PC-3 (cell line): ENCODE measurements around the gene PPP1R7. TPM values are rescaled to one million over a fixed set of nuclear protein-coding genes. Genes with fewer than 3 reads are reported as not detected.

Source experiments
- ATAC-seq: fragments of 200-7000 bp; cut with Tn5 transposase; 2 replicates; pipeline ENCODE4 v1.9.1; 2020; ENCODE audit warnings: mild to moderate bottlenecking, moderate library complexity
- BruUV-seq: library from RNA; stranded (reverse); fragments of 400-500 nt; replicated peaks from 2 replicates; lab custom pipeline; 2021; lab: Mats Ljungman, UMichigan
- CTCF ChIA-PET: fragments of 300-600 bp; sonication (Branson Sonifier 250); formaldehyde crosslinking; loops from one replicate; lab custom pipeline; 2022; ENCODE audit warnings: antibody characterized with exemption; lab: Charles Lee
- POLR2A ChIA-PET: fragments of 300-600 bp; sonication (Branson Sonifier 250); formaldehyde crosslinking; loops from one replicate; lab custom pipeline; 2022; ENCODE audit warnings: antibody characterized with exemption; ENCODE audit not compliant: unreplicated experiment; lab: Charles Lee
- DNase-seq: peaks from one replicate; pipeline ENCODE4 v3.0.0-alpha.2; 2015
- H2AFZ ChIP-seq: fragments of 300-600 bp; sonication (generic); 2 replicates; pipeline ENCODE4 v1.6.0; 2016; ENCODE audit warnings: antibody characterized with exemption, low read length
- H3F3A ChIP-seq: fragments of 300-600 bp; sonication (generic); one replicate; pipeline ENCODE4 v1.6.0; 2017; ENCODE audit warnings: antibody characterized with exemption, low read length, control low read depth, mild to moderate bottlenecking; ENCODE audit not compliant: unreplicated experiment
- H3K27ac ChIP-seq: fragments of 300-600 bp; sonication (generic); 2 replicates; pipeline ENCODE4 v1.5.1; 2016; ENCODE audit warnings: mild to moderate bottlenecking, low read length
- H3K27me3 ChIP-seq: fragments of 300-600 bp; sonication (generic); 2 replicates; pipeline ENCODE4 v1.6.1; 2016; ENCODE audit warnings: low read length, mixed read lengths
- H3K36me3 ChIP-seq: fragments of 300-600 bp; sonication (generic); 2 replicates; pipeline ENCODE4 v1.6.1; 2016; ENCODE audit warnings: low read depth, mixed run types, low read length, mixed read lengths
- H3K4me1 ChIP-seq: fragments of 300-600 bp; sonication (generic); 2 replicates; pipeline ENCODE4 v1.5.1; 2016; ENCODE audit warnings: low read length; ENCODE audit not compliant: insufficient read depth
- H3K4me2 ChIP-seq: fragments of 300-600 bp; sonication (generic); 2 replicates; pipeline ENCODE4 v1.6.0; 2016; ENCODE audit warnings: low read length
- H3K4me3 ChIP-seq: fragments of 300-600 bp; sonication (generic); 2 replicates; pipeline ENCODE4 v1.5.1; 2016; ENCODE audit warnings: mild to moderate bottlenecking, low read length, mixed read lengths
- H3K79me2 ChIP-seq: fragments of 300-600 bp; sonication (generic); 2 replicates; pipeline ENCODE4 v1.6.1; 2017; ENCODE audit warnings: low read length, mixed read lengths
- H3K9ac ChIP-seq: fragments of 300-600 bp; sonication (generic); 2 replicates; pipeline ENCODE4 v1.6.0; 2016; ENCODE audit warnings: mild to moderate bottlenecking, low read length
- H3K9me2 ChIP-seq: fragments of 300-600 bp; sonication (generic); replicated peaks from 2 replicates; pipeline ENCODE4 v1.6.1; 2016; ENCODE audit warnings: mixed run types, low read length, mixed read lengths
- H3K9me3 ChIP-seq: fragments of 300-600 bp; sonication (generic); 2 replicates; pipeline ENCODE4 v1.6.1; 2016; ENCODE audit warnings: low read length, mixed read lengths
- H4K20me1 ChIP-seq: fragments of 300-600 bp; sonication (generic); 2 replicates; pipeline ENCODE4 v1.6.1; 2016; ENCODE audit warnings: low read length, mixed read lengths
- CTCF ChIP-seq: fragments of 300-600 bp; sonication (generic); conservative IDR thresholded peaks from 2 replicates; pipeline ENCODE4 v1.5.1; 2017; ENCODE audit warnings: antibody characterized with exemption, low read depth, mild to moderate bottlenecking, low read length
- EZH2 ChIP-seq: fragments of 300-600 bp; sonication (generic); IDR thresholded peaks from one replicate; pipeline ENCODE4 v1.6.1; 2017; ENCODE audit warnings: antibody characterized with exemption, mild to moderate bottlenecking, low read length; ENCODE audit not compliant: unreplicated experiment
- EZH2phosphoT487 ChIP-seq: fragments of 300-600 bp; sonication (generic); IDR thresholded peaks from 2 replicates; pipeline ENCODE4 v1.6.1; 2018; ENCODE audit warnings: mild to moderate bottlenecking, antibody characterized with exemption, low read length, borderline replicate concordance
- intact Hi-C: fragments of 100-400 bp; cut with micrococcal nuclease; formaldehyde crosslinking; loops from 2 replicates; pipeline ENCODE4 v1.9.0; 2023
- total RNA-seq: library from RNA; depleted of rRNA; stranded (reverse); fragments of >200 nt; gene quantifications from 2 replicates; pipeline ENCODE4 v1.2.3, GENCODE V29; 2014; rRNA removed

PPP1R7 gene
- total RNA-seq, 1 experiment from 2014 or later: 21.4 TPM

GRCh38 chr2:241232736-241233575 is 82.7 kb downstream of the PPP1R7 start:
- Histone ChIP-seq H3K27ac (no peak overlapping the region), H3K27me3 (no peaks in the 10 kb centered on the region), H3K4me3 (no peak overlapping the region), H3K36me3 (peaks cover 57% of the 10 kb centered on the region), H3K4me1 (no peaks in the 10 kb centered on the region), H3K4me2 (no peak overlapping the region), H3F3A (no peaks in the 10 kb centered on the region), H3K79me2 (no peaks in the 10 kb centered on the region), H3K9ac (no peak overlapping the region), H3K9me3 (no peaks in the 10 kb centered on the region), H4K20me1 (no peaks in the 10 kb centered on the region), H3K9me2 (no peaks in the 10 kb centered on the region), H2AFZ (no peak overlapping the region)
- ATAC-seq (no peak; the same call in 1 of the 2 replicates), DNase-seq (no peak)
- CTCF ChIA-PET: no interaction called here
- intact Hi-C loops: no loop called here
- POLR2A ChIA-PET: no interaction called here
- BruUV-seq: no TSS peak
- no peak for TF ChIP-seq EZH2phosphoT487
- no peak for TF ChIP-seq EZH2
- no peak for TF ChIP-seq CTCF

Other genes with a start within 250 kb of the PPP1R7 start
- not detected in 2 replicates for gene CROCC2, start 244.1 kb upstream of the PPP1R7 start, total RNA-seq
- 0.40 and 0.66 TPM in 2 replicates for gene SNED1, start 151.8 kb upstream of the PPP1R7 start, total RNA-seq
- gene MTERF4, start 48.2 kb upstream of the PPP1R7 start, total RNA-seq: 13.6 and 15.4 TPM in 2 replicates
- 3.1 and 4.1 TPM in 2 replicates for gene PASK, start 995 bp upstream of the PPP1R7 start, total RNA-seq
- 2.6 and 2.9 TPM in 2 replicates for gene ANO7, start 38.2 kb downstream of the PPP1R7 start, total RNA-seq
- 410 and 505 TPM in 2 replicates for gene HDLBP, start 165.2 kb downstream of the PPP1R7 start, total RNA-seq
- 185 and 207 TPM in 2 replicates for gene SEPTIN2, start 165.5 kb downstream of the PPP1R7 start, total RNA-seq
- gene FARP2, start 205.8 kb downstream of the PPP1R7 start, total RNA-seq: 24.5 and 29.9 TPM in 2 replicates